Psoas muscle (tissue), 8 donors: ENCODE measurements around the gene GATA5. TPM values are rescaled to one million over a fixed set of nuclear protein-coding genes. Genes with fewer than 3 reads are reported as not detected.

ENCODE experiments used
- ATAC-seq, 4 donors: fragments of 200-7000 bp; cut with Tn5 transposase; one replicate each; pipeline ENCODE4 v1.9.1; 2020; ENCODE audit warnings: moderate library complexity in 3 of 4, mild to moderate bottlenecking in 2 of 4
- DNase-seq, 2 donors: peaks; one replicate each; pipeline ENCODE4 v3.0.0-alpha.2; 2020
- H3K27ac ChIP-seq: fragments of 200-600 bp; one replicate; pipeline ENCODE4 v1.8.0; 2022
- H3K27me3 ChIP-seq, 3 donors: fragments of 200-600 bp in 1 of 3; one replicate each; pipeline versions ENCODE4 v1.6.1 to v1.8.0; 2013 to 2022; ENCODE audit warnings: low read length in 2 of 3, mild to moderate bottlenecking in 2 of 3, moderate library complexity in 1 of 3; ENCODE audit not compliant: insufficient read depth in 3 of 3
- H3K36me3 ChIP-seq, 2 donors: fragments of 200-600 bp in 1 of 2; one replicate each; pipeline versions ENCODE4 v1.6.1 to v1.8.0; 2013 to 2022; ENCODE audit warnings: low read depth in 1 of 2, mild to moderate bottlenecking in 1 of 2, moderate library complexity in 1 of 2; ENCODE audit not compliant: insufficient read depth in 1 of 2
- H3K4me1 ChIP-seq: fragments of 200-600 bp; one replicate; pipeline ENCODE4 v1.8.0; 2022
- H3K4me3 ChIP-seq: fragments of 200-600 bp; one replicate; pipeline ENCODE4 v1.8.0; 2022; ENCODE audit warnings: mild to moderate bottlenecking
- H3K9me3 ChIP-seq: fragments of 200-600 bp; one replicate; pipeline ENCODE4 v1.8.0; 2022
- CTCF ChIP-seq: fragments of 200-600 bp; IDR thresholded peaks from one replicate; pipeline ENCODE4 v1.8.0; 2022; ENCODE audit warnings: antibody characterized with exemption
- WGBS, 3 donors: extraction: QIAGEN DNeasy Blood & Tissue Kit; methylation state at CpG; one replicate each; pipeline versions ENCODE4 v1.1.6 to v1.1.7; 2013; 5-methylcytosine and 5-hydroxymethylcytosine counted together
- intact Hi-C, 2 donors: fragments of 100-400 bp; cut with DNase I; formaldehyde crosslinking; loops; one replicate each; pipeline versions ENCODE4 v1.11.0 to v1.14.2; 2022
- polyA plus RNA-seq, 3 donors: library from polyadenylated mRNA; stranded (reverse); fragments of 200-250 nt; gene quantifications; one replicate each; pipeline ENCODE4 v1.2.3, GENCODE V29; 2013
- total RNA-seq, 4 donors: library from RNA; stranded (reverse); fragmentation: NEBNext Ultra II Directional in 2 of 4; extraction: Animal tissue kit (Norgen Biotek cat#: 25700) in 2 of 4; gene quantifications; one replicate each; pipeline versions ENCODE4 v1.2.1 to v1.2.4, GENCODE V29; 2021 to 2023
- donor health status: healthy with polysubstance abuse.
- donor health status: DM: no; HTN: no; CAD: no; lungs with moderate emphysema.
- donor health status: Bipolar disorder and iron deficiency.
- donor health status: healthy.
- donor health status: DM: yes; HTN: yes; CAD: no.
- donor health status: DM: no; HTN: no; CAD: no.
- donor health status: DM: no; HTN: no; CAD: no.
- donor health status: DM: yes; HTN: yes; CAD: no.

GATA5 gene
- total and polyA plus RNA-seq, 7 donors = 0.01 to 0.14 (median 0.08) TPM; not detected in 3

- Histone ChIP-seq H3K27me3 (peaks cover 0 to 47% (median 15%) of the 10 kb centered on the region in 3 donors), H3K9me3 (no peaks in the 10 kb centered on the region), H3K27ac (no peak overlapping the region), H3K4me3 (no peak overlapping the region), H3K4me1 (no peaks in the 10 kb centered on the region), H3K36me3 (no peaks in the 10 kb centered on the region)
- no peak for TF ChIP-seq CTCF
- intact Hi-C loops = no loop called here
- ATAC-seq = no peak
- WGBS, 3 donors = 75 to 81% (median 76%) methylated on average over 17 of the region's 17 CpGs
- no peak for DNase-seq
Observed at GRCh38 chr20:62469352-62469751, 6.4 kb downstream of the GATA5 start.

DNA sequence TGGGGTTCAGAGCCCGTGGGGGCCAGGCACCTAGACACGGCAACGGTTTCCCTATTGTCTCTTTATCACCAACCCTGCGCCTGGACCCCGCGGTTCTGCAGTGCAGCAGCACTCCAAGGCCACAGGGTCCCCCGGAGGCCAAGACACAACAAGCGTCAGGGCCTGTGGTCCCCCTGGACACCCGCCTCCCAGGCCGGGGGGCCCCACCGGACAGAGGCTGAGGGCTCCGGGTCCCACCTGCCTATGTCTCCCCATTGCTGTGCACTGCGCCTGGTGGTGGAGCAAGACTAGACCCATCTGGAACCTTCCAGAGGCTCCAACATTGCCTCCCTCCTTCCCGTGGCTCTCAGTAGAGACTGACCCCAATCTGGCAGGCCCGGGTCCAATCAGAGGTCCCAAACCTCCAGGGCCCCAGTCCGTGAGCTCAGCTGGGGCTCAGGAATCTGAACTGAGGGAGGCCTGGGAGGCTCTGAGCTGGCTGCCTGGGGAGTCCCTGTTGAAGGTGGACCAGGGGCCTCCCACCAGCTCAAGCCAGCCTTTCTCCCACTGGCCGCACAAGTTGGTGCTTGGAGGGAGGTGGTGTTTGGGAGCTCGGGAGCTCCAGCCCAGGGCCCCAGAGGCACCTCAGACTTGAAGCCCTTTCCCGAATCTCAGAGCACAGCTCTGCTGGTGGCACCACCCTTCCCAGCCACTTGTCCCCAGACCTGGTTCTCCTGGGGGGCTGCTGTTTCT, 8.8 kb downstream of the GATA5 start:
- ATAC-seq = no peak
- H3K27ac ChIP-seq = no peak overlapping the region
- no peak overlapping the region for H3K4me3 ChIP-seq
- DNase-seq = no peak
- peaks cover 0 to 32% (median 7%) of the 10 kb centered on the region in 3 donors for H3K27me3 ChIP-seq
- WGBS, 3 donors = 82 to 88% (median 83%) methylated on average over 19 of the region's 19 CpGs
- no peaks in the 10 kb centered on the region for H3K36me3 ChIP-seq
- no peaks in the 10 kb centered on the region for H3K9me3 ChIP-seq
- no peaks in the 10 kb centered on the region for H3K4me1 ChIP-seq
- no peak for TF ChIP-seq CTCF
- intact Hi-C loops = no loop called here

GRCh38 chr20:62466072-62466760, 9.6 kb downstream of the GATA5 start:
- intact Hi-C loops = no loop called here
- Histone ChIP-seq H3K4me1 (no peaks in the 10 kb centered on the region), H3K27ac (no peak overlapping the region), H3K4me3 (no peak overlapping the region), H3K9me3 (no peaks in the 10 kb centered on the region), H3K36me3 (no peaks in the 10 kb centered on the region), H3K27me3 (peaks cover 0 to 29% (median 7%) of the 10 kb centered on the region in 3 donors)
- ATAC-seq (no peak), DNase-seq (no peak)
- TF ChIP-seq CTCF = no peak
- 70 to 79% (median 76%) methylated on average over 47 to 48 of the region's 48 CpGs for WGBS, 3 donors

DNA sequence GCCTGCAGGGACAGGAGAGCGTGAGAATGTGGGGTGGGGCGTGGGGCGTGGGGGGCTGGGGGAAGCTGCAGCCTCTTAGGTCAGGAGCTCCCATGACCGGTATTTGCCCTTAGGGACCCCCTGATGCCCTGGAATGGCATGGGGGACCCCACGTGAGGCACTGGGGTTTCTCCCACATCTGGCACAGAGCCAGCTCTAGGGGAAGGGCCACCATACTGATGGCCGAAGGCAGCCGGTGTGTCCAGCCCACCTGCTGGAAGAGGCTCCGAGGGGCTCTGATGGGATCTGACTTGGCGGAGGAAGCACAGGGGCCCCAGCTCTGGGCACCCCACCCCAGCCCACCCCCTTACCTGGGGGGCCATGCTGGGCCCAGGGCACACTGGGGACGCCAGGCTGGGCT, 10.8 kb downstream of the GATA5 start:
- intact Hi-C loops = no loop called here
- Histone ChIP-seq H3K36me3 (no peaks in the 10 kb centered on the region), H3K27ac (no peak overlapping the region), H3K9me3 (no peaks in the 10 kb centered on the region), H3K27me3 (peaks cover 0 to 17% (median 7%) of the 10 kb centered on the region in 3 donors), H3K4me3 (no peak overlapping the region), H3K4me1 (no peaks in the 10 kb centered on the region)
- no peak for DNase-seq
- ATAC-seq = no peak
- TF ChIP-seq CTCF = no peak
- 76 to 84% (median 83%) methylated on average over 10 of the region's 10 CpGs for WGBS, 3 donors
